ENCODE results near the gene UBE2E2.

The UBE2E2 gene

DNA sequence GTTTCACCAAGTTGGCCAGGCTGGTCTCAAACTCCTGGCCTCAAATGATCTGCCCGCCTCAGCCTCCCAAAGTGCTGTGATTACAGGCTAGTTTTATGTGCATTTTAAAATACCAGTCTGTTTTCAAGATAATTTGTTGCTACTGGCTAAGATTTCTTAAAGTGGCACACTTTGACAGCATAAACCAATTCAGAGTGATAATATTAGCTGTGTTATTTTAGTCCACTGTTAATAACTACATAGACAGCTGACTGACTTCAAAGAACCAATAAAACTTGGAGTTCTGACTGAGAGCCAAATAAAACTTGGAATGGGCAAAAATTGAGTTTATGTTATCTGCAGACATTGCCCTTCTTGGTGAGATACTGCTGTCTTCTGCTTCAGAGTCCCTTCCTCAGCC is 291.8 kb downstream of the UBE2E2 start:
- Histone ChIP-seq H2AK5ac (ENCODE audit: low read depth, low read length) (no peak overlapping the region), H3K79me1 (ENCODE audit: low read depth, low read length) (no peaks in the 10 kb centered on the region), H3K18ac (ENCODE audit: low read length) (no peak overlapping the region), H3K9me3 (replicated peaks in 1 of 2; ENCODE audit: control insufficient read depth in 2 of 2, insufficient read depth in 1 of 2, low read depth in 1 of 2, low read length in 2 of 2) (no peaks in the 10 kb centered on the region), H3K4me3 (ENCODE audit: low read length in 2 of 2) (no peak overlapping the region), H3K9ac (ENCODE audit: low read depth, low read length, poor library complexity) (no peak overlapping the region), H4K8ac (ENCODE audit: low read depth, low read length) (no peak overlapping the region), H2AFZ (ENCODE audit: low read length) (no peak overlapping the region), H3K27me3 (ENCODE audit: control insufficient read depth in 3 of 3, insufficient read depth in 3 of 3, low read depth in 1 of 3, low read length in 3 of 3) (no peaks in the 10 kb centered on the region), H4K91ac (ENCODE audit: low read depth, low read length, poor library complexity) (no peak overlapping the region), H3K23ac (ENCODE audit: low read depth, low read length, poor library complexity) (no peak overlapping the region), H3K4me2 (ENCODE audit: insufficient read depth, low read length, poor library complexity, severe bottlenecking) (no peak overlapping the region), H2BK120ac (ENCODE audit: low read depth, low read length) (no peak overlapping the region), H2BK15ac (ENCODE audit: low read length) (no peak overlapping the region), H3K4me1 (ENCODE audit: control insufficient read depth in 2 of 2, insufficient read depth in 1 of 2, low read depth in 1 of 2, low read length in 2 of 2) (peaks cover 0 to 5% of the 10 kb centered on the region in 2 donors), H3K27ac (replicated peaks; ENCODE audit: low read length) (no peak overlapping the region), H3K14ac (ENCODE audit: low read length) (no peak overlapping the region), H3K4ac (ENCODE audit: low read length) (no peak overlapping the region), H2BK12ac (ENCODE audit: low read length) (no peak overlapping the region), H2BK5ac (ENCODE audit: low read length) (no peak overlapping the region), H3K36me3 (replicated peaks in 1 of 2; ENCODE audit: control insufficient read depth in 2 of 2, insufficient read depth in 2 of 2, low read length in 2 of 2) (no peaks in the 10 kb centered on the region)
- DNase-seq (ENCODE audit: low spot score): no peak
- no CpG with 5 or more reads among the region's 1 CpG for WGBS, 2 donors (ENCODE audit: extremely low coverage in 2 of 2, insufficient read length in 2 of 2, insufficient replicate concordance in 1 of 2)

DNA sequence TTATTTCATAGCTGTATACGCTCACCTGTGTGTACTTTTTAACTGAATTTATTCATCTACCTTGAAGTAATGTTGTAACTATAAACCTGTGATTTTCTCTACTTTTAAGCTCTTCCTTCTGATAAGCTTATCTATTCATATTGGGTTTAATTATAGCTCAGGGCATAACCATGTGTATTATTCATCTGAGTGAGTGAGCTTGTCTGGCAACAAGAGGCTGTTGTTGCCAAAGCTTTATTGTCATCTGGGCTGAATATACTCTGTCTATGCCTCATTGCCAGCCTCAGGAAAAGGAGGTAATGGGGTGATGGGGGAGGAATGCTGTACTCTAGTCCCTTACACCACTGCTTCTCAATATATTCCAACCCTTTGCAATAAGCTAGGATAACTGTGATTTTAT is 292.4 kb downstream of the UBE2E2 start:
- no peak for DNase-seq (ENCODE audit: low spot score)
- Histone ChIP-seq H3K4me3 (ENCODE audit: low read length in 2 of 2) (no peak overlapping the region), H3K4ac (ENCODE audit: low read length) (no peak overlapping the region), H2AFZ (ENCODE audit: low read length) (no peak overlapping the region), H3K27ac (replicated peaks; ENCODE audit: low read length) (no peak overlapping the region), H3K18ac (ENCODE audit: low read length) (no peak overlapping the region), H2BK12ac (ENCODE audit: low read length) (no peak overlapping the region), H2AK5ac (ENCODE audit: low read depth, low read length) (no peak overlapping the region), H2BK5ac (ENCODE audit: low read length) (no peak overlapping the region), H3K9ac (ENCODE audit: low read depth, low read length, poor library complexity) (no peak overlapping the region), H4K8ac (ENCODE audit: low read depth, low read length) (no peak overlapping the region), H3K14ac (ENCODE audit: low read length) (no peak overlapping the region), H3K4me1 (ENCODE audit: control insufficient read depth in 2 of 2, insufficient read depth in 1 of 2, low read depth in 1 of 2, low read length in 2 of 2) (no peaks in the 10 kb centered on the region), H3K27me3 (ENCODE audit: control insufficient read depth in 3 of 3, insufficient read depth in 3 of 3, low read depth in 1 of 3, low read length in 3 of 3) (no peaks in the 10 kb centered on the region), H3K23ac (ENCODE audit: low read depth, low read length, poor library complexity) (no peak overlapping the region), H2BK120ac (ENCODE audit: low read depth, low read length) (no peak overlapping the region), H3K4me2 (ENCODE audit: insufficient read depth, low read length, poor library complexity, severe bottlenecking) (no peak overlapping the region), H4K91ac (ENCODE audit: low read depth, low read length, poor library complexity) (no peak overlapping the region), H3K79me1 (ENCODE audit: low read depth, low read length) (no peaks in the 10 kb centered on the region), H3K36me3 (replicated peaks in 1 of 2; ENCODE audit: control insufficient read depth in 2 of 2, insufficient read depth in 2 of 2, low read length in 2 of 2) (no peaks in the 10 kb centered on the region), H3K9me3 (replicated peaks in 1 of 2; ENCODE audit: control insufficient read depth in 2 of 2, insufficient read depth in 1 of 2, low read depth in 1 of 2, low read length in 2 of 2) (no peaks in the 10 kb centered on the region), H2BK15ac (ENCODE audit: low read length) (no peak overlapping the region)
- no CpG with 5 or more reads among the region's 1 CpG for WGBS, 2 donors (ENCODE audit: extremely low coverage in 2 of 2, insufficient read length in 2 of 2, insufficient replicate concordance in 1 of 2)

DNA sequence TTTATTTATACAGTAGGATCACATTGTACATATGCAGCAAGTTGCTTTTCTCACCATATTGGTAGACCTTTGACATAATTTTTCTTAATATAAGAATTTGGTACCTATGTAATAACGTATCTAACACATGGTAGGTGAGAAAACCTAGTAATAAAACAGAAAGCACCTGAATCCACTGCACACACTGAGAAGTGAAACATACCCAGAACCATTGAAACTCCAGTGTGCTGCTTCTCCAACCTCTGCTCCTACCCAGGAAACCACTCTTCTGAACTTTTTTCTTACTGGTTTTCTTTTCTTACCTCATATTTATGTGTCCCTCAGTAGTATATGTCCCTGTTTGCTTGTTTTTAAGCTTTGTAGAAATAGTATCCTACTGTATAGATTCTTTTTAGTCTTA is 293.0 kb downstream of the UBE2E2 start:
- Histone ChIP-seq H2BK5ac (ENCODE audit: low read length) (no peak overlapping the region), H2BK15ac (ENCODE audit: low read length) (no peak overlapping the region), H3K18ac (ENCODE audit: low read length) (no peak overlapping the region), H2AK5ac (ENCODE audit: low read depth, low read length) (no peak overlapping the region), H3K4me3 (ENCODE audit: low read length in 2 of 2) (no peak overlapping the region), H3K79me1 (ENCODE audit: low read depth, low read length) (no peaks in the 10 kb centered on the region), H4K8ac (ENCODE audit: low read depth, low read length) (no peak overlapping the region), H3K9ac (ENCODE audit: low read depth, low read length, poor library complexity) (no peak overlapping the region), H3K4ac (ENCODE audit: low read length) (no peak overlapping the region), H4K91ac (ENCODE audit: low read depth, low read length, poor library complexity) (no peak overlapping the region), H2AFZ (ENCODE audit: low read length) (no peak overlapping the region), H3K4me1 (ENCODE audit: control insufficient read depth in 2 of 2, insufficient read depth in 1 of 2, low read depth in 1 of 2, low read length in 2 of 2) (no peaks in the 10 kb centered on the region), H3K4me2 (ENCODE audit: insufficient read depth, low read length, poor library complexity, severe bottlenecking) (no peak overlapping the region), H3K14ac (ENCODE audit: low read length) (no peak overlapping the region), H2BK120ac (ENCODE audit: low read depth, low read length) (no peak overlapping the region), H3K27ac (replicated peaks; ENCODE audit: low read length) (no peak overlapping the region), H3K27me3 (ENCODE audit: control insufficient read depth in 3 of 3, insufficient read depth in 3 of 3, low read depth in 1 of 3, low read length in 3 of 3) (no peaks in the 10 kb centered on the region), H2BK12ac (ENCODE audit: low read length) (no peak overlapping the region), H3K23ac (ENCODE audit: low read depth, low read length, poor library complexity) (no peak overlapping the region), H3K9me3 (replicated peaks in 1 of 2; ENCODE audit: control insufficient read depth in 2 of 2, insufficient read depth in 1 of 2, low read depth in 1 of 2, low read length in 2 of 2) (no peaks in the 10 kb centered on the region), H3K36me3 (replicated peaks in 1 of 2; ENCODE audit: control insufficient read depth in 2 of 2, insufficient read depth in 2 of 2, low read length in 2 of 2) (no peaks in the 10 kb centered on the region)
- whole genome bisulfite sequencing, 2 donors (ENCODE audit: extremely low coverage in 2 of 2, insufficient read length in 2 of 2, insufficient replicate concordance in 1 of 2): no CpG with 5 or more reads among the region's 1 CpG
- no peak for DNase-seq (ENCODE audit: low spot score)

DNA sequence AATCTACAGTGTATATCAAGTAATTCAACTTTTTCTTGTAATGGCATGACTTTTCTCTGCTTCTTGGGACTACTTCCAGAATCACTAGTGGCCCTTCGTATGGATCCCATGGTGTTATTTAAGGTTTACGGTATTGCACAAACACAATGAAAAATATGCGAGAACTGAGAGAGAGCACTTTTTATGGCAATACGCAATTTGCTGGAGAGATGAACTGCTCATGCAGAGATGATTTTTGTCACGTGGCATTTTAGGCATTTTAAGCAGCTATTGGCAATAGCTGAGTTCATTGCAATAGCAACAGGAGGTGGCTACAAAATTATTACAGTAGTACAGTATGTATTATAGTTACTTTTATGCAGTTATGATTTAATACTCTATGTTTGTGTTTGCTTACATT is 294.0 kb downstream of the UBE2E2 start:
- DNase-seq (ENCODE audit: low spot score): no peak
- H2AFZ ChIP-seq (ENCODE audit: low read length): no peak overlapping the region
- H4K91ac ChIP-seq (ENCODE audit: low read depth, low read length, poor library complexity): no peak overlapping the region
- no peak overlapping the region for H3K4me3 ChIP-seq (ENCODE audit: low read length in 2 of 2)
- no peak overlapping the region for H3K14ac ChIP-seq (ENCODE audit: low read length)
- no peak overlapping the region for H2BK12ac ChIP-seq (ENCODE audit: low read length)
- no peak overlapping the region for H3K9ac ChIP-seq (ENCODE audit: low read depth, low read length, poor library complexity)
- H3K18ac ChIP-seq (ENCODE audit: low read length): no peak overlapping the region
- no peak overlapping the region for H2BK5ac ChIP-seq (ENCODE audit: low read length)
- H3K23ac ChIP-seq (ENCODE audit: low read depth, low read length, poor library complexity): no peak overlapping the region
- H4K8ac ChIP-seq (ENCODE audit: low read depth, low read length): no peak overlapping the region
- no peak overlapping the region for H3K4ac ChIP-seq (ENCODE audit: low read length)
- H3K4me2 ChIP-seq (ENCODE audit: insufficient read depth, low read length, poor library complexity, severe bottlenecking): no peak overlapping the region
- no CpG with 5 or more reads among the region's 5 CpGs for WGBS, 2 donors (ENCODE audit: extremely low coverage in 2 of 2, insufficient read length in 2 of 2, insufficient replicate concordance in 1 of 2)
- H3K27me3 ChIP-seq (ENCODE audit: control insufficient read depth in 3 of 3, insufficient read depth in 3 of 3, low read depth in 1 of 3, low read length in 3 of 3): no peaks in the 10 kb centered on the region
- no peak overlapping the region for H2BK120ac ChIP-seq (ENCODE audit: low read depth, low read length)
- no peak overlapping the region for H2BK15ac ChIP-seq (ENCODE audit: low read length)
- H3K79me1 ChIP-seq (ENCODE audit: low read depth, low read length): no peaks in the 10 kb centered on the region
- no peak overlapping the region for H3K27ac ChIP-seq (replicated peaks; ENCODE audit: low read length)
- no peak overlapping the region for H2AK5ac ChIP-seq (ENCODE audit: low read depth, low read length)
- H3K4me1 ChIP-seq (ENCODE audit: control insufficient read depth in 2 of 2, insufficient read depth in 1 of 2, low read depth in 1 of 2, low read length in 2 of 2): no peaks in the 10 kb centered on the region
- no peaks in the 10 kb centered on the region for H3K36me3 ChIP-seq (replicated peaks in 1 of 2; ENCODE audit: control insufficient read depth in 2 of 2, insufficient read depth in 2 of 2, low read length in 2 of 2)
- no peaks in the 10 kb centered on the region for H3K9me3 ChIP-seq (replicated peaks in 1 of 2; ENCODE audit: control insufficient read depth in 2 of 2, insufficient read depth in 1 of 2, low read depth in 1 of 2, low read length in 2 of 2)
